HepG2 (cell line): Measurements from ENCODE around the gene ALG8. TPM values are rescaled to one million over a fixed set of nuclear protein-coding genes. Genes with fewer than 3 reads are reported as not detected.

Experiments used
- ATAC-seq: fragments of 200-7000 bp; cut with Tn5 transposase; 3 replicates; pipeline ENCODE4 v1.9.1; 2020; ENCODE audit warnings: mild to moderate bottlenecking, moderate library complexity
- BruUV-seq: library from RNA; stranded (reverse); fragments of 400-500 nt; replicated peaks from 2 replicates; lab custom pipeline; 2021; lab: Mats Ljungman, UMichigan
- CTCF ChIA-PET: fragments of 300-600 bp; formaldehyde crosslinking; extraction: SDS; loops from one replicate; lab custom pipeline; 2021; ENCODE audit warnings: low total read pairs, inconsistent platforms, low intra/inter-chr PET ratio; lab: Yijun Ruan, JAX
- POLR2A ChIA-PET: fragments of 350-600 bp; sonication (Branson Sonifier 250); formaldehyde crosslinking; loops from one replicate; lab custom pipeline; 2020; ENCODE audit warnings: antibody characterized with exemption, inconsistent platforms; lab: Yijun Ruan, JAX
- DNase-seq: peaks from one replicate; pipeline ENCODE4 v3.0.0-alpha.2; 2015; ENCODE audit warnings: low spot score
- FAIRE-seq: peaks from 3 replicates; lab custom pipeline; 2011; peaks lifted over from hg19 to GRCh38; lab: Jason Lieb, UNC
- H2AFZ ChIP-seq: one replicate; pipeline ENCODE4 v1.6.1; 2011; ENCODE audit warnings: low read length, inconsistent platforms
- H3K27ac ChIP-seq: fragments of 300-600 bp; 3 replicates; pipeline ENCODE4 v1.8.0; 2011; ENCODE audit warnings: mixed run types, mild to moderate bottlenecking, mixed read lengths, low read length, inconsistent platforms; ENCODE audit not compliant: insufficient read depth; ENCODE audit errors: extremely low read length
- H3K27me3 ChIP-seq, 2 experiments: fragments of 200-600 bp in 1 of 2; 2 replicates in 1 of 2; 3 replicates in 1 of 2; pipeline versions ENCODE4 v1.6.0 to v1.8.0; 2011; ENCODE audit warnings: low read length in 2 of 2, mild to moderate bottlenecking in 2 of 2, moderate library complexity in 2 of 2, inconsistent platforms in 1 of 2; ENCODE audit not compliant: insufficient read depth in 2 of 2, control insufficient read depth in 1 of 2
- H3K36me3 ChIP-seq, 2 experiments: fragments of 200-600 bp in 1 of 2; replicated peaks in 1 of 2; 2 replicates in 1 of 2; 3 replicates in 1 of 2; pipeline versions ENCODE4 v1.5.1 to v1.8.0; 2011; ENCODE audit warnings: low read length in 2 of 2, inconsistent platforms in 1 of 2; ENCODE audit not compliant: insufficient read depth in 2 of 2, control insufficient read depth in 1 of 2
- H3K4me1 ChIP-seq: 2 replicates; pipeline ENCODE4 v1.5.1; 2012; ENCODE audit warnings: low read length, inconsistent platforms; ENCODE audit not compliant: insufficient read depth
- H3K4me2 ChIP-seq: 2 replicates; pipeline ENCODE4 v1.6.0; 2011; ENCODE audit warnings: low read depth, low read length, inconsistent platforms
- H3K4me3 ChIP-seq, 3 experiments: fragments of 200-600 bp in 1 of 3; sonication (generic), shearing (Covaris generic) in 1 of 3; replicated peaks in 1 of 3; 2 replicates each; pipeline ENCODE4 v1.5.1; 2011 to 2016; ENCODE audit warnings: low read length in 3 of 3, inconsistent platforms in 2 of 3, low read depth in 2 of 3, mild to moderate bottlenecking in 2 of 3, control low read depth in 1 of 3, mixed read lengths in 1 of 3; ENCODE audit not compliant: insufficient read depth in 1 of 3
- H3K79me2 ChIP-seq: one replicate; pipeline ENCODE4 v1.6.1; 2011; ENCODE audit warnings: low read length, inconsistent platforms; ENCODE audit not compliant: insufficient read depth
- H3K9ac ChIP-seq: 2 replicates; pipeline ENCODE4 v1.6.0; 2011; ENCODE audit warnings: mild to moderate bottlenecking, low read depth, low read length, inconsistent platforms; ENCODE audit not compliant: insufficient read depth
- H3K9me3 ChIP-seq: 2 replicates; pipeline ENCODE4 v1.5.1; 2012; ENCODE audit warnings: mild to moderate bottlenecking, low read length
- H4K20me1 ChIP-seq: 2 replicates; pipeline ENCODE4 v1.6.0; 2011; ENCODE audit warnings: inconsistent platforms, mild to moderate bottlenecking, low read length, moderate library complexity; ENCODE audit not compliant: insufficient read depth
- ARID5B ChIP-seq: IDR thresholded peaks from 2 replicates; pipeline ENCODE4 v1.4.0; 2020; ENCODE audit warnings: mild to moderate bottlenecking, missing genetic modification reagents
- CBFB ChIP-seq: sonication (generic); formaldehyde crosslinking; IDR thresholded peaks from 2 replicates; pipeline ENCODE4 v1.4.0; 2020; ENCODE audit warnings: missing genetic modification reagents
- CEBPG ChIP-seq: IDR thresholded peaks from 2 replicates; pipeline ENCODE4 v1.6.1; 2016
- GTF2F1 ChIP-seq: fragments of 150-350 bp; IDR thresholded peaks from 2 replicates; pipeline ENCODE4 v1.6.1; 2014; ENCODE audit warnings: low read length
- NFIB ChIP-seq: sonication (generic); formaldehyde crosslinking; IDR thresholded peaks from 2 replicates; pipeline ENCODE4 v1.9.0; 2021; ENCODE audit warnings: missing genetic modification reagents, mild to moderate bottlenecking, borderline replicate concordance
- RBFOX2 ChIP-seq: fragments of 200-400 bp; formaldehyde crosslinking; IDR thresholded peaks from 2 replicates; pipeline ENCODE4 v1.6.1; 2017; ENCODE audit warnings: low read depth, mild to moderate bottlenecking, low read length
- SAFB2 ChIP-seq: sonication (generic); formaldehyde crosslinking; IDR thresholded peaks from 2 replicates; pipeline ENCODE4 v1.5.1; 2020; ENCODE audit warnings: missing genetic modification reagents, low read depth, mild to moderate bottlenecking, borderline replicate concordance
- SETDB1 ChIP-seq: sonication (generic); formaldehyde crosslinking; IDR thresholded peaks from 2 replicates; pipeline ENCODE4 v1.5.1; 2020; ENCODE audit warnings: missing genetic modification reagents, mild to moderate bottlenecking, borderline replicate concordance
- USF2 ChIP-seq, 2 experiments: sonication (generic) in 1 of 2; formaldehyde crosslinking in 1 of 2; IDR thresholded peaks; 2 replicates each; pipeline versions ENCODE4 v1.5.1 to v1.6.1; 2011 to 2020; ENCODE audit warnings: borderline replicate concordance in 1 of 2, low read depth in 1 of 2, low read length in 1 of 2, mild to moderate bottlenecking in 1 of 2, missing genetic modification reagents in 1 of 2, moderate library complexity in 1 of 2
- ZNF432 ChIP-seq: sonication (generic); formaldehyde crosslinking; IDR thresholded peaks from 2 replicates; pipeline ENCODE4 v1.5.0; 2020; ENCODE audit warnings: missing genetic modification reagents, mild to moderate bottlenecking, borderline replicate concordance
- ZSCAN29 ChIP-seq: sonication (generic); formaldehyde crosslinking; conservative IDR thresholded peaks from 2 replicates; pipeline ENCODE4 v1.4.0; 2020; ENCODE audit warnings: mild to moderate bottlenecking, missing genetic modification reagents
- WGBS: methylation state at CpG from one replicate; pipeline ENCODE4 v1.1.6; 2017; ENCODE audit warnings: low lambda C conversion rate; 5-methylcytosine and 5-hydroxymethylcytosine counted together
- in situ Hi-C: cut with HindIII; loops from 2 replicates; pipeline ENCODE4 v1.10.0; 2017; ENCODE audit warnings: low pct_unique_long_range_greater_than_20kb; ENCODE audit not compliant: extremely low pct_ligation_motif_present
- intact Hi-C: fragments of 100-400 bp; cut with micrococcal nuclease; formaldehyde crosslinking; loops from one replicate; pipeline ENCODE4 v1.10.0; 2022; ENCODE audit not compliant: unreplicated experiment
- polyA plus RNA-seq, 8 experiments: library from polyadenylated mRNA; depleted of rRNA in 3 of 8; stranded (reverse) in 7 of 8; unstranded in 1 of 8; fragments of >200 nt; fragmentation: Illumina TruSeq in 4 of 8; extraction: Trizol in 4 of 8; gene quantifications; 2 replicates each; pipeline versions ENCODE4 v1.2.1 to v1.2.3, GENCODE V29; 2011 to 2016; ENCODE audit warnings: low read depth in 4 of 8, missing spikeins in 1 of 8, mixed read lengths in 1 of 8; ENCODE audit not compliant: insufficient read depth in 1 of 8
- total RNA-seq, 5 experiments: library from RNA; depleted of rRNA; stranded (reverse); fragments of >200 nt; fragmentation: Illumina TruSeq; extraction: Trizol; gene quantifications; 2 replicates each; pipeline ENCODE4 v1.2.3, GENCODE V29; 2016; ENCODE audit warnings: low read depth in 1 of 5

The ALG8 gene
- total and polyA plus RNA-seq, 2 of the 13 experiments (the other 11 are each of a cell fraction or from before 2014, with no cell fraction given): 75.8 to 88.0 TPM

DNA sequence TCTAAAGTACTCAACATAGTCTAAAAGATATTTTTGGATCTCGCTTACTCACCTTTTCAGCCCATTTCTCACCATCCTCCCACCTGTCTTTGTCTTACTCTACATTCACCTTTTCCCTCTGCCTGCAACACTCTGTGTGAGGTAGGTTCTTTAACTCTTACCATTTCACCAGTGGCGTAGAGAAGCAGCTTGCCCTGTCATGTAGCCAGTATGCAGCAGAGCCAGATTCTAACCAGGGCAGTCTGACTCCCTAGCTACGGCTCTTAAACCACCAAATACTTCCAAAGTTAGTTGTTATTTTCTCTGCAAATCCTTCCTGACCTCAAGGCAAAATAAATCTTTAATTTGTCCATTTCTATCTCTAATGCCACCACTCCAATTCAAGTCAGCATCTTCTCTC lies 7.5 kb downstream of the ALG8 start:
- Histone ChIP-seq H3K36me3 (peaks cover 0 to 9% of the 10 kb centered on the region in 2 experiments; a peak in 2 of 5 replicates), H3K27me3 (no peaks in the 10 kb centered on the region), H2AFZ (no peak overlapping the region), H3K79me2 (peaks cover 4% of the 10 kb centered on the region), H3K9ac (no peak overlapping the region), H3K4me3 (no peak overlapping the region), H3K4me1 (peaks cover 15% of the 10 kb centered on the region), H3K9me3 (no peaks in the 10 kb centered on the region), H3K4me2 (no peak overlapping the region), H4K20me1 (no peaks in the 10 kb centered on the region), H3K27ac (peak overlapping the region; percentile 1)
- ATAC-seq (no peak), DNase-seq (no peak), FAIRE-seq (no peak)
- in situ Hi-C loops: no loop called here
- 82% methylated on average over 3 of the region's 3 CpGs for WGBS
- ChIA-PET CTCF (no interaction called here), POLR2A (interaction anchor here (1.3 kb wide), 3 partner anchors 8 to 137 kb away, joined by 3 to 7 read pairs (median 4); partner anchors contain the start of genes ALG8 and INTS4)
- no peak for TF ChIP-seq USF2 (IDR thresholded peaks at IDR 0.05; ENCODE audit: low read depth, low read length)
- no peak for TF ChIP-seq USF2 (CRISPR knock-in tag; IDR thresholded peaks at IDR 0.05; ENCODE audit: borderline replicate concordance)
- 0 out of 2 replicates have a peak, but pooled peaks have one; percentile 22 for TF ChIP-seq RBFOX2
- BruUV-seq: no TSS peak
- intact Hi-C loops: no loop called here

GRCh38 chr11:78127403-78127802 lies 12.0 kb downstream of the ALG8 start:
- no peak overlapping the region for H3K27ac ChIP-seq
- no peak overlapping the region for H3K4me3 ChIP-seq
- H4K20me1 ChIP-seq: no peaks in the 10 kb centered on the region
- TF ChIP-seq ARID5B (no peak), GTF2F1 (no peak), ZSCAN29 (no peak), SAFB2 (CRISPR knock-in tag) (no peak), ZNF432 (CRISPR knock-in tag) (no peak), CBFB (no peak), CEBPG (CRISPR knock-in tag) (peak; percentile 20; the same call in 1 of the 2 replicates), NFIB (CRISPR knock-in tag) (no peak), SETDB1 (CRISPR knock-in tag) (no peak)
- WGBS: 93% methylated on average over 3 of the region's 3 CpGs
- H3K27me3 ChIP-seq: no peaks in the 10 kb centered on the region
- peaks cover 2 to 12% of the 10 kb centered on the region in 2 experiments; a peak in 4 of 5 replicates for H3K36me3 ChIP-seq
- no peak overlapping the region for H2AFZ ChIP-seq
- ATAC-seq (no peak), DNase-seq (no peak), FAIRE-seq (no peak)
- no peak overlapping the region for H3K9ac ChIP-seq
- H3K9me3 ChIP-seq: no peaks in the 10 kb centered on the region
- no TSS peak for BruUV-seq
- intact Hi-C loops: no loop called here
- CTCF ChIA-PET: no interaction called here
- in situ Hi-C loops: no loop called here
- POLR2A ChIA-PET: no interaction called here
- peaks cover under 1% of the 10 kb centered on the region for H3K79me2 ChIP-seq
- H3K4me2 ChIP-seq: no peak overlapping the region
- H3K4me1 ChIP-seq: peaks cover 23% of the 10 kb centered on the region
